GM12878 (cell line): ENCODE data around the gene KATNIP.

Experiments used
- MXI1 ChIP-seq: fragments of 150-350 bp; IDR thresholded peaks from 2 replicates; pipeline ENCODE4 v1.6.1; 2011; ENCODE audit warnings: low read depth, mild to moderate bottlenecking, inconsistent platforms, low read length, improper control_type of control experiment
- POLR2A ChIP-seq: IDR thresholded peaks from 2 replicates; pipeline ENCODE4 v1.6.1; 2011; ENCODE audit warnings: low read depth, mild to moderate bottlenecking, low read length
- POLR2AphosphoS5 ChIP-seq: IDR thresholded peaks from 2 replicates; pipeline ENCODE4 v1.6.1; 2011; ENCODE audit warnings: mild to moderate bottlenecking, low read length, inconsistent platforms
- USF1 ChIP-seq: IDR thresholded peaks from 2 replicates; pipeline ENCODE4 v1.6.1; 2011; ENCODE audit warnings: borderline replicate concordance, low read depth, mild to moderate bottlenecking, moderate library complexity, mixed read lengths, low read length; ENCODE audit not compliant: insufficient read depth; ENCODE audit errors: extremely low read length
- ZNF217 ChIP-seq: fragments of 450-650 bp; IDR thresholded peaks from 2 replicates; pipeline ENCODE4 v1.6.1; 2017; ENCODE audit warnings: antibody characterized with exemption, mild to moderate bottlenecking
- ZNF274 ChIP-seq: IDR thresholded peaks from one replicate; pipeline ENCODE4 v1.8.0; 2011; ENCODE audit not compliant: insufficient read length, insufficient read depth

GRCh38 chr16:27550582-27550920 lies 607 bp downstream of the KATNIP start:
- TF ChIP-seq USF1 = no peak
- no peak for TF ChIP-seq POLR2AphosphoS5
- no peak for TF ChIP-seq ZNF217
- TF ChIP-seq MXI1 = no peak
- TF ChIP-seq ZNF274 = no peak
- no peak for TF ChIP-seq POLR2A
